DMS153 treated with DMSO at 0.1 percent for 48 hours (cell line): Measurements from ENCODE around the gene PAH.
A peak's percentile ranks its signal among the peaks of the same experiment; 100 is the strongest.
"Not testable (repeated sequence)": the region's sequence is repeated elsewhere in the genome, so short reads cannot be mapped to it uniquely, and the experiment has no call there.

ENCODE experiments used
- DNase-seq: peaks from one replicate; lab custom pipeline; 2025; ENCODE audit not compliant: unreplicated experiment; lab: John Stamatoyannopoulos, UW

The PAH gene

DNA sequence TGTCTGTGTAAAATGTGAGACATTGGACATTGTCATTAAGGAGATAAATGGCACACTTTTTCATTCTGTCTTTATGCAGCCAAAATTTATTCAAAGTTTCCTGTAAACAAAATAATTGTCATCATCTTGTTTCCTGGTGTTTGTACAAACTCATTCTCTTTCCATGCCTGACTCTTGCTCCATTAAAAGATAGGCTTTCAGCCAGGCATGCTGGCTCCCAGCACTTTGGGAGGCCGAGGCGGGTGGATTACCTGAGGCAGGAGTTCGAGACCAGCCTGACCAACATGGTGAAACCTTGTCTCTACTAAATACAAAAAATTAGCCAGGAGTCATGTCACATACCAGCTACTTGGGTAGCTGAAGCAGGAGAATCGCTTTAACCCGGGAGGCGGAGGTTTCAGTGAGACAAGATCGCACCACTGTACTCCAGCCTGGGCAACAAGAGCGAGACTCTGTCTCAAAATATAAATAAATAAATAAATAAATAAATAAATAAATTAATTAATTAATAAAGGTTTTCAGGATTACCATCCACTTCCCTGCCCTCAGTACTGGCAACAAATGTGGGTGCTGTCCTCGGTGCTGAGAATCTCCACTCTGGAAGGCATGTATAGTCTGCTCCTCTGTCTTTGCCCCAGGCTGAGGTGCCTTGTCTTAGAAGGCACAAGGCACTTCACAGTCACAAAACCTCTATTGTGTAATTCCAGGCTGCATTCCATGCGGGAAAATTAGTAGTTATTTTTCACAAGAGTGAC, 83.2 kb downstream of the PAH start:
- no peak for DNase-seq

DNA sequence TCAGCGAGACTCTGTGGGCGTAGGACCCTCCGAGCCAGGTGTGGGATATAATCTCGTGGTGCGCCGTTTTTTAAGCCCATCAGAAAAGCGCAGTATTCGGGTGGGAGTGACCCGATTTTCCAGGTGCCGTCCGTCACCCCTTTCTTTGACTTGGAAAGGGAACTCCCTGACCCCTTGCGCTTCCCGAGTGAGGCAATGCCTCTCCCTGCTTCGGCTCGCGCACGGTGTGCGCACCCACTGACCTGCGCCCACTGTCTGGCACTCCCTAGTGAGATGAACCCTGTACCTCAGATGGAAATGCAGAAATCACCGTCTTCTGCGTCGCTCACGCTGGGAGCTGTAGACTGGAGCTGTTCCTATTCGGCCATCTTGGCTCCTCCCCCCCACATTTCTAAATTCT, 84.2 kb downstream of the PAH start:
- DNase-seq, result not testable (repeated sequence)

DNA sequence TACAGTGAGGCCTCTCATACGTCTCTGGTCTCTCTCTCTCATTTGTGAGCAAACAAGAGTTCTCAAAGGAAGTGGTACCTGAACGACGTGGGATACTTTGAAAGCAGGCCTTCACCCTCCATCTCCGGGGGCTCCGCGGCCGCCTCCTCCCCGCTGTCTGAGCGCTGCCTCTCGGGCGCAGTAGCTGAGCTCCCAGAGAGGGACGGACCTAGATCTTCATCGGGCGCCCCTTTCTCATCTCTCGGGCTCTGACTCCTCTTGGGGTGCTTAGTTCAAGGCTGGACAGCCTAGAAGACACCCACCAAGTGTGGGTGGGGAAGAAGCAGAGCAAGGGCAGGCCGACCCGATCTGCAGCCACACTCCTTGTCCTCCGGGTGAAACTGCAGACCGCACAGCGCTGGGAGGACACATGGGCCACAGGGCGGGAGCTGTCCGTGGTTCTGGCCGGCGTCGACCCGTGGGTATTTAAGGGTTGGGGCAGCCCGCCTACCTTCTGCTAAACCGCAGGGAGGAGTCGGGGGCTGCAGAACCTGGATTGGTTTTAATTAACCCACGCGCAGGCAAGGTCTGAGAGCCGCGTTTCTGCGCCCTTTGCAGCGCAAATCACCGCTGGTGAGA, 92.7 kb downstream of the PAH start:
- no peak for DNase-seq

DNA sequence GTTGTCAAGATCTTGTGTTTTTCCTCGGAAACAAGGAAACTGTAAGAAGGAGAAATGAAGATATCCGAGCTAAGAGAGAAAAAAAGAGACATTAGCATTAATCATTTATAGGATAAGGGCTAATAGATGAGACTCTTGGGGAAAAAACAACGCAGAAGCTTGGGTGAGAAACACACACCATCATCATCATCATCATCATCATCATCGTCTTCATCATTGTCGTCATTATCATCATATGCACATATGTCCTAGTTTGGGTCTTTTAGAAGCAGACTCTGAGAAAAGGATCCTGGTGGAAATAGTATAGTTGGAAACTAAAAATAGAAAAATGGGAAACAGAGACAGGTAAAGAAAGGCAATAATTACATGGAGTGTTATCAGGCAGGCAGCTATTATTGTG, 95.9 kb downstream of the PAH start:
- DNase-seq, result no peak

DNA sequence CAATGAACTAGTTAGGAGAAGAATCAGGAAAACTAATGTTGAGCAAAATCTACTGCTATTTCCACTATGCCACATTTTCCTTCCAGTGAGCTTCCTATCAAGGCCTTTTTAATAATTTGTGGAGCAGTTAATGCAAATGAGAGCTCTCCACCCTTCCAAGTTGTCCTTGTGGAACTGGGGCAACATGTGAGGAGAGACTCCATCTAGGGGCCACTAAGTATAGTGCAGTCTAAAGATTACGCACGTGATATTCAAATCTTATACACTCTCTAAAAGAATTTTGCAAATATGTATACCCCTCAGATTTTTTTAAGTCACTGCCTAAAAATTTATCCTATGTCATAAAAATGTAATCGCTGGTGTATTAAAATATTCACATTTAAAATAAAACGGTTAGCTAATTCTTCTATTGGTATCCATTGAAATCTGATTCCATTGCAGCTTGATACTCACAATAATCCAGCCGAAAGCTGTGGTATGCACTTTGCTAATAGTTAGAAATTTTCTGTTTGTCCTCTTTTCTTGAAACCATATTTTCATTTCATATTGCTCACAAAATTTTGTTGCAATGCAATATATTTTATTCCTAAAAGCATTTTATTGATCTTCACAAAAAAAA, 100.1 kb downstream of the PAH start:
- no peak for DNase-seq

DNA sequence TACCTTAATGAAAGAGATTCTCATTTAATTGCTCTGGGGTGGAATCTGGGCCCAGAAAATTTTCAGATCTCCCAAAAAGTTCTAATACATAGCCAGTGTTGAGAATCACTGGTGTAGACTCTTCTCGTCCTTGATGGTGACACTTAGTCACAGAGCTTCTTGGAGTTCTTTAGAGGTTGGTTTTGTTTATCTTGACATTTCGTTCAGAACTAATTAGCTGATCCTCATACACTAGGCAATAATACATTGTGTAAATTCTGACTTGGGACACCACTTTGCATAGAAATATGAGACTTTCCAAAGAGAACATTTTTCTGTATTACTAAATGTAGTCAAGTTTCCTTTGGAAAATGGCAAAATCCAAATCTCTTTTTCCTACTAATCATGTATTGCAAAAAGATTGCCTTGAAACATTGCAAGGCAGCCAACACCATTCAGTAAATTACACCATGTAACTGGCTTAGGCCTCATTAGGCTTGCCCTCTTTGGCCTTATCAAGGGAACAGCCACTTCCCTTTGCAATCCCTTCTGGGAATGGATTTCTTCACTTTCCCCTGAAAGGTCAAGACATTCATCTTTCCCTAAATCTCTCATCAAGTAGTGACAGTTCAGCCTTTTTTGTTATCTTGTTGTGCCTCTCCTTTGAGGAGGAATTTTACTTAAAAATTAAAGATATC, 102.2 kb downstream of the PAH start:
- DNase-seq, result no peak

DNA sequence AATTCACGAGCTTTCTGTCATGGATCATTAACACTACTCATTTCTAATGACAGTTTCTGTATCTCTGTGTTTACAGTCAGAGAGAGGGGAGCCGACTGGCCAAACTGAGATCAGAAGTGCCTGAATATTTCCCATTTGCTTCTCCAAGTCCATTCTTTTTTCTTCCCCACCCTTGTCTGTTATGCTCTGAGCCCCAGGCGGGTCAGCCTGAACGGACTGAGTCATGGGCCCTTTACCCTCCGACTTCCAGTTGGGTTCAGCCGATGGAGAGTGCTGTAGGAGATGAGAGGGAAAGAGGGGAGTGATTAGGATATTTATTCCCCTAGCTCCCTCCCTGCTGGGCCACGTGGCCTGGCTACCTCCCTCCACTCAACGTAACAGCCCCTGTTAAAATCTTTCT, 104.7 kb downstream of the PAH start:
- no peak for DNase-seq

DNA sequence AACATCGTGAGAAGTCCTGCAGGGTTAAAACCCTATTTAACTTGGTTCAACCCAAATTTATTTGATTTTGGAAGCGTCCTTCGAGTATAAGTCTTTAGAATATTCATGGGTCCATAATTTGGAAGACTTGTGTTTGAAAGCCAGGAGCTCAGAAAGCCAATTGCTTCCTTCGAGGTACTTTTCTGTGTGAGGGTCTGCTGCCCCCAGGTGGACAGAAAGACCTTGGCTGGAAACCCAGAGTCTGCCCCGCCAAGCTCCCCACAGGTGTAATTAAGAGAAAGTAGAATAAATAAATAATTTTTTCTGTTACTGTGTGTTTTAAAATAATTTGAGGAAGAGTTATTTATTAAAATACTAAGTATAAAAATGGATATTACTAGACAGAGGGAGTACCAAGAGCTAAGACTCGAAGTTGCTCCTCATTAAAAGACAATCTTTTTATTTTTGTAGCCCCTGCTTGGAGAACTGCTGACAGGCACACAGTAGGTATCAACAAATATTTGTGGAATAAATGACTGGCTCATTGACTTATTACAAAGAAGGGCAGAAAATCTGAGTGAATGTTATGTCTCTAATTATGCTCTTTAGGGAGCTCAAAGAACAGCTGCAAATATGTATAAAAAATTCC, 105.8 kb downstream of the PAH start:
- peak; percentile 38 for DNase-seq

DNA sequence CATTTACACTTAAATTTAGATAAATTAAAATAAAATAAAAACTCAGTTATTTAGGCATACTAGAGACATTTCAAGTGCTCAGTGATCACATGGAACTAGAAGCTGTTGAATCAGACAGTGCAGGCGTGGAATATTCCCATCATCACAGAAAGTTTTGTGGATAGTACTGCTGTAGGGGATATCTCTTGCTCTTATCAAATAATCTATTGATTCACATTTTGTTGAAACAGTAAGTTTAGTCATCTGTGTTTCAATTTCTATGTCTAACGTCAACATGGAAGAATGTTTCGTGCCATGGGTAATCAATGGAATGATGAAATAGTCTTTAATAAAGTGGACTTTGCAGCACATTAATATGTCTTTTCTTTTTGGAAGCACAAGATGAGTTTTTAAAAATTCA, 108.6 kb downstream of the PAH start:
- DNase-seq, result no peak

DNA sequence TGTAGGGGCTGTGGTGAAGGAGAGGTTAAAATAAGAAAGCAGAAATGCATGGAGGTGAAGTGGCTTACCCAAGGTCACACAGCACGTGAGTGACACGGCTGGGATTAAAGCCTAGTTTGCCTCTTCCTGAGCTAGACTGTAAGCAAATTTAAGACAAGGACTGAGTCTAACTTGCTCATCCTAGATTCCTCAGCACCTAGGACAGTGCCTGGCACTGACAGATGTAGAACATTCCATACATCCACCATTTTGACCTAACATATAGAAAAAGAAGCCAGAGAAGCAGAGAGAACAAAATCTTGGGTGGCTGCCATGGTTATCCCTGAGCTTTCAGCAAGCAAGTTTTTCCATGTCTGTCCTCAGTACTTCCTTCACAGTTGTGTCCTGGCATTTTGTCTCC, 110.5 kb downstream of the PAH start:
- DNase-seq, result no peak

DNA sequence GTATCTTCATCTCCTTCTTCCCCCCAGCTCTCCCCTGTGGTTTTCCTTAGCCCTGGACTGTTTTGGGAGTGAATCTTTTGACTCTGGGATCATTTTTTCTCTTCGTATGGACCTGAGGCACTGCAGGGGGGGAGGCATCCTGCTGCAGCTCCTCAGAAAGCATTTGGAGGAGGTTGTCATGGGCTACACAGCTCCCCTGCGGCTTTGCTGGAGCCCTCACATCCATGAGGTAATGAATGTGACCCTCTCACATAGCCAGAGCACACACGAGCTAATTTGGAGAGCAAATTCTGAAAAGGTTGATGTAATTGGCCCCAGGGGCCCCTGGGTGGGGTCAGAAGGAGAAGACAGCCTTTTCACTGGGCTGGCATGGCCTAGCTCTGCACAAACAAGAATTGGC, 110.9 kb downstream of the PAH start:
- DNase-seq, result no peak

DNA sequence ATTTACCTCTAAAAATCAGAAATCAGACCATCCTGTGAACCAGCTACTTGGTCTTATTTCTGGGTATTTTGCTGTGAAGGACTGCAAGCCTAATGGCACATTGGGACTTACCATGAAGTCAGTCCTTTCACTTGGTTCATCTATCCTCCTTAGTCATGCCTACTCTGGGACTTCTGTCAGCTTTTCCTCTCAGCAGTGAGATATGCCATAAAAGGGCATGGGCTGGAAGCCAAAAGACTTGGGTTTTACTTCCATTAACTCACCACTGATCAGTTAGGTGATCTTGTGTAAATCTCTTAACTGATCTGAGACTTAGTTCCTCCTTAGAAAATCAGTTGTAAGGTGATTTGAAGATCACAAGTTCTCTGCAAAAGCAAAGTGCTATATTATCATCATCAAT, 116.5 kb downstream of the PAH start:
- DNase-seq, result no peak

DNA sequence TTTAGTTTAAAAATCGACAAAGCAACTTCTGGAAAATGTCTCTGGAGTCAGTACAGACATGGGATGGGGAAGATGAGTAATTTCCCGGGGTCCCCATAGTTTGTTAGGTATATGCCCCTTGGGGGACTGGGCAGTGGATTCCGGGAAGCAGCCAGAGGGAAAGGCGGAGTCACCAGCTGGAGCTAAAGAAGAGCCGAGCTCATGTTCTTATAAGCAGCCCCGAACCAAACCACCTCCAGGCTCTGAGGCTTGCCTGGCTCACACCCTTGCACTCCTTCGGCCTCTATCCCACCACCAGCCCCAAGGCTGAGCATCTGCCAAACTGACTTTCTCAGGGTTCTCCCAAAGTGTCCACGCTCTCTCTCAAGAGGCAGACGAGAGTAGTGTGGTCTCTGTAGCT, 117.8 kb downstream of the PAH start:
- DNase-seq, result no peak

DNA sequence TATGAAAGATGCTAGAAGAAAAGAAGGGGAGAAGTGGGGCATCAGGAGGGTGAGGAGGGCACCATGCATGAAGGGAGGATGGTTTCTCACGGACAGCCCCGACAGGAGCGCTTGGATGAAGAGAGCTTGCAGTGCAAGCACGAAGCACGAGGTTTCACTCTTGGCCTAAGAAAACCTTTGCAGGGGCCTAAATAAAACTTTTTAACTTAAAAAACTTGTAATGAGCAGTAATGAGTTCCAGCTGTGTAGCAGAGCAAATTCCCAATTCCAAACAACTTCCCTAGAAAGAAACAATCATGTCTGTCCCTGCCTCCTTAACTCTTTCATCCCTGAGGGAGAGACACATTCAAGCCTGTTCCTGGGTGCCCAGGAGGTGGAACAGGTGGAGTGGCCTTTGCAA, 119.5 kb downstream of the PAH start:
- no peak for DNase-seq

DNA sequence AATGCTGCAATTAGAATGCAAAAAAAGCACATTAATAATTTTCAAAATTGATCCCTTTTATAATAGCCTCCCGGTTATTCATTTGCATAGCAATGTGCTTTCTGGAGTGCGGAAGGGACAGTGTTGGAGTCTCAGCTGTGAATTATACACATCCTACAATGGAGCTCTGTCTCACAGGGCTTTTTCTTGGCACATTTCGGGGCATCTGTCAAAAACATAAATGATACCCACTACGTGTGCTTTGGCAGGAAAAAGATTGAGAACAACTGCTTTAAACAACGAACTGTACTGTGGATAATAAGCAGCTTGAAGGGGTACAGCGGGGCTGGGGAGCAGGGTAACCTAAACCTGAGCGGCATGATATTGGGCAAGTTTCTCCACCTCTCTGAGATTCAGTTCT, 123.1 kb downstream of the PAH start:
- no peak for DNase-seq
